Breast epithelium (tissue), 3 donors: ENCODE results near the gene ARHGAP15.

Experiments used
- CTCF ChIP-seq, 3 donors: fragments of 450-650 bp; IDR thresholded peaks; one replicate each; pipeline ENCODE4 v1.5.1; 2016 to 2017; ENCODE audit warnings: antibody characterized with exemption in 3 of 3, mild to moderate bottlenecking in 3 of 3, moderate library complexity in 3 of 3
- POLR2A ChIP-seq: fragments of 450-650 bp; IDR thresholded peaks from one replicate; pipeline ENCODE4 v1.6.1; 2016; ENCODE audit warnings: antibody characterized with exemption, mild to moderate bottlenecking, moderate library complexity

GRCh38 chr2:143210446-143210819 is 81.2 kb downstream of the ARHGAP15 start:
- no peak for TF ChIP-seq CTCF (IDR thresholded peaks at IDR 0.05)
- no peak for TF ChIP-seq POLR2A
